ENCODE measurements around the gene PHKG2. TPM values are rescaled to one million over a fixed set of nuclear protein-coding genes. Genes with fewer than 3 reads are reported as not detected.

PHKG2 gene
- total RNA-seq, 2 experiments from 2014 or later, result 27.8 to 30.3 TPM

DNA sequence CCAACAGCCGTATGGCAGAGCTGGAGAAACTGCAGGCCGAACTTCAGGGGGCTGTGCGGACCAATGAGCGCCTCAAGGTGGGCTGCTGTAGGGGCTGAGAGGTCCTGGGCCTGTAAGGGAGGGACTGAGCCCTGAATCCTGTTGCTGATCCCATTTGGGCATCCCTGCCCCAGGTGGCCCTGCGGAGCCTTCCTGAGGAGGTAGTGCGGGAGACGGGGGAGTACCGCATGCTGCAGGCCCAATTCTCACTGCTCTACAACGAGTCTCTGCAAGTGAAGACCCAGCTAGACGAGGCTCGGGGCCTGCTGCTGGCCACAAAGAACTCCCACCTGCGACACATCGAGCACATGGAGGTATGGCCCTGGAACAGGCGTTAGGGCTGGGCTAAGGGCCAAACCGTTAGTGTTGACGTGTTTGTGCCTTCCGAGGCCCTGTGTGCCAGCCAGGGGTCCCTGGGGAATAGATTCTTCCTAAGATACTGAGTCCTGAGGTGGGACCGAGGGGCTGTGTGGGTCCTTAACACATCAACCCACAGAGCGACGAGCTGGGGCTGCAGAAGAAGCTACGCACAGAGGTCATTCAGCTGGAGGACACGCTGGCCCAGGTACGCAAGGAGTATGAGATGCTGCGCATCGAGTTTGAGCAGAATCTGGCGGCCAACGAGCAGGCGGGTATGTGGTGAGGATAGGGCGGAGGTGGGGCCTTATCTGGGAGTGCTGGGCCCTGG is 18.1 kb downstream of the PHKG2 start:
- CTCF ChIA-PET, result no interaction called here

DNA sequence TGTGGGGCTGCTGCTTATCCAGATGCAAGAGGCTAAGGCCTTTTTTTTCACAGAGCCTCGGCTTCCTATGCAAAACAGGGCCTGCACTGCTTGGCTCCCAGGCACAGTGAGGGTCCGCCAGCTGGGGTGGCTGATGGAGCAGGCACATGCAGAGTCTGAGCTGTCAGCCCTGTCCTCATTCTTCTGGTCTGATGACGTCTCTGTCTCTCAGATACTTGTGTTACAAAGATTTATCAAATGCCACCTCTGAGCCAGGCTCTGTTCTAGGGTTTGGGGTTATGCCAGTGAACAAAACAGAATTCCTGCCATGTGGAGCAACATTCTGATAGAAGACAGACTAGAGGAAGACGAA is 18.7 kb downstream of the PHKG2 start:
- ATAC-seq (no peak), DNase-seq (no peak)
- Mint-ChIP-seq H3K27me3 (no peaks in the 10 kb centered on the region), H3K9me3 (no peaks in the 10 kb centered on the region), H3K4me3 (no peak overlapping the region), H3K4me1 (ENCODE audit: low read depth) (peaks cover 14% of the 10 kb centered on the region), H3K36me3 (ENCODE audit: low read depth) (peaks cover 49% of the 10 kb centered on the region), H3K27ac (peak overlapping the region; percentile 57)
- ChIA-PET CTCF (no interaction called here), POLR2A (interaction anchor here (0.5 kb wide), 1 partner anchor 107 kb away, joined by 3 read pairs; no protein-coding TSS in a partner anchor)
- intact Hi-C loops (cut with micrococcal nuclease), result loop anchor here (10.0 kb wide), 1 partner anchor 52 kb away; no protein-coding TSS in a partner anchor
- TF ChIP-seq, protein P1, sequence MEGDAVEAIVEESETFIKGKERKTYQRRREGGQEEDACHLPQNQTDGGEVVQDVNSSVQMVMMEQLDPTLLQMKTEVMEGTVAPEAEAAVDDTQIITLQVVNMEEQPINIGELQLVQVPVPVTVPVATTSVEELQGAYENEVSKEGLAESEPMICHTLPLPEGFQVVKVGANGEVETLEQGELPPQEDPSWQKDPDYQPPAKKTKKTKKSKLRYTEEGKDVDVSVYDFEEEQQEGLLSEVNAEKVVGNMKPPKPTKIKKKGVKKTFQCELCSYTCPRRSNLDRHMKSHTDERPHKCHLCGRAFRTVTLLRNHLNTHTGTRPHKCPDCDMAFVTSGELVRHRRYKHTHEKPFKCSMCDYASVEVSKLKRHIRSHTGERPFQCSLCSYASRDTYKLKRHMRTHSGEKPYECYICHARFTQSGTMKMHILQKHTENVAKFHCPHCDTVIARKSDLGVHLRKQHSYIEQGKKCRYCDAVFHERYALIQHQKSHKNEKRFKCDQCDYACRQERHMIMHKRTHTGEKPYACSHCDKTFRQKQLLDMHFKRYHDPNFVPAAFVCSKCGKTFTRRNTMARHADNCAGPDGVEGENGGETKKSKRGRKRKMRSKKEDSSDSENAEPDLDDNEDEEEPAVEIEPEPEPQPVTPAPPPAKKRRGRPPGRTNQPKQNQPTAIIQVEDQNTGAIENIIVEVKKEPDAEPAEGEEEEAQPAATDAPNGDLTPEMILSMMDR (IDR thresholded peaks at IDR 0.05), result no peak

More for the DNA sequence above, 18.1 kb downstream of the PHKG2 start:
- peaks cover 14% of the 10 kb centered on the region for H3K4me1 Mint-ChIP-seq (ENCODE audit: low read depth)
- H3K27me3 Mint-ChIP-seq, result no peaks in the 10 kb centered on the region
- peaks cover 49% of the 10 kb centered on the region for H3K36me3 Mint-ChIP-seq (ENCODE audit: low read depth)
- intact Hi-C loops (cut with micrococcal nuclease), result loop anchor here (10.0 kb wide), 1 partner anchor 52 kb away; no protein-coding TSS in a partner anchor
- TF ChIP-seq, protein P1 (IDR thresholded peaks at IDR 0.05), result no peak
- no peak overlapping the region for H3K4me3 Mint-ChIP-seq
- H3K9me3 Mint-ChIP-seq, result no peaks in the 10 kb centered on the region
- no peak overlapping the region for H3K27ac Mint-ChIP-seq
- ATAC-seq, result no peak
- POLR2A ChIA-PET, result interaction anchor here (0.5 to 4.5 kb wide), 3 partner anchors 8 to 107 kb away, joined by 3 to 23 read pairs (median 7); no protein-coding TSS in a partner anchor
- no peak for DNase-seq

DNA sequence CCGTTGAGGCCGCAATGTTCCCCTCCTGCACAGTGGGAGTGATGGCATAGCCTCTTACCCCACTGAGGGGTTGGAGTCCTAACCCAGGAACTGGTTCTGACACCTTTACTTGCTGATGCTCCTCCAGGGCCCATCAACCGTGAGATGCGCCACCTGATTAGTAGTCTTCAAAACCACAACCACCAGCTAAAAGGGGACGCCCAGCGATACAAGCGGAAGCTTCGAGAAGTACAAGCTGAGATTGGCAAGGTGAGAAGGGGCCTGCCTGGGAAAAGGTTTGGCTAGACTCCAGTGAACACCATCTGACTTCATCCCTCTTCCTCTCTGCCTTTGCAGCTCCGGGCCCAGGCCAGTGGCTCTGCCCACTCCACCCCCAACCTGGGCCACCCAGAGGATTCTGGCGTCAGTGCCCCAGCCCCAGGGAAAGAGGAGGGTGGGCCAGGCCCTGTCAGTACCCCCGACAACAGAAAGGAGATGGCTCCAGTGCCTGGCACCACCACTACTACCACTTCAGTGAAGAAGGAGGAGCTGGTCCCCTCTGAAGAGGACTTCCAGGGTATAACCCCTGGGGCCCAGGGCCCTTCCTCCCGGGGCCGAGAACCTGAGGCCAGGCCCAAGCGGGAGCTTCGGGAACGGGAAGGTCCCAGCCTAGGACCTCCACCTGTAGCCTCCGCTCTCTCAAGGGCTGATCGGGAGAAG is 19.7 kb downstream of the PHKG2 start:
- Mint-ChIP-seq H3K36me3 (ENCODE audit: low read depth) (peaks cover 53% of the 10 kb centered on the region), H3K4me3 (no peak overlapping the region), H3K27ac (no peak overlapping the region), H3K27me3 (no peaks in the 10 kb centered on the region), H3K4me1 (ENCODE audit: low read depth) (peaks cover 15% of the 10 kb centered on the region), H3K9me3 (no peaks in the 10 kb centered on the region)
- DNase-seq (no peak), ATAC-seq (peak; percentile 53)
- CTCF ChIA-PET, result interaction anchor here (1.4 kb wide), 1 partner anchor 9 kb away, joined by 3 read pairs; no protein-coding TSS in a partner anchor
- TF ChIP-seq, protein P1 (IDR thresholded peaks at IDR 0.05), result no peak
- POLR2A ChIA-PET, result interaction anchor here (0.9 to 1.0 kb wide), 2 partner anchors 11 to 20 kb away, joined by 3 to 6 read pairs; partner anchors contain the start of gene PHKG2
- intact Hi-C loops (cut with micrococcal nuclease), result loop anchor here (10.0 kb wide), 1 partner anchor 53 kb away; no protein-coding TSS in a partner anchor

DNA sequence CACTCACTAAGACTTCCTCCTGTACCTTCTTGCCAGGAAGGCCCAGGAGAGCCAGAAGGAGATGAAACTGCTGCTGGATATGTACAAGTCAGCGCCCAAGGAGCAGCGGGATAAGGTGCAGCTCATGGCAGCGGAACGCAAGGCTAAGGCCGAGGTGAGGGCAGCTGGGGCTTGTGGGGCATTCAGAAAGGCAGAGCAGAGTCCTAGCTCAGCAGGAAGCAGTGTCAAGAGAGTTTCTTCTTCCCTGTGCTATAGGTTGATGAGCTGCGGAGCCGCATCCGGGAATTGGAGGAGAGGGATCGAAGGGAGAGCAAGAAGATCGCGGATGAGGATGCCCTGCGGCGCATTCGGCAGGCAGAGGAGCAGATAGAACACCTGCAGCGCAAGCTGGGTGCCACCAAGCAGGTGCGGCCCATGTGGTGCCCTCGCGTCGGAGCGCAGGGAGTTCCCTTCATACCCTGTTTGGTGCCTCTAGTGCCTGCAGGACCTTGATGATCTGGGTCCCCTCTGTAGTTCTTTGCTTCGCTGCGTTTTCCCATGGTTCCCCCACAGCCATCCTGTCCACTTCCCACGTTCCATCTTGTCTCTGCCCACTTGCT is 20.5 kb downstream of the PHKG2 start:
- POLR2A ChIA-PET, result interaction anchor here (0.9 to 1.2 kb wide), 4 partner anchors 10 to 45 kb away, joined by 3 to 7 read pairs (median 4); partner anchors contain the start of gene PHKG2
- ATAC-seq (no peak), DNase-seq (no peak)
- CTCF ChIA-PET, result interaction anchor here (1.4 kb wide), 2 partner anchors 8 to 45 kb away, joined by 3 to 6 read pairs; no protein-coding TSS in a partner anchor
- Mint-ChIP-seq H3K4me1 (ENCODE audit: low read depth) (peaks cover 8% of the 10 kb centered on the region), H3K36me3 (ENCODE audit: low read depth) (peaks cover 52% of the 10 kb centered on the region), H3K9me3 (no peaks in the 10 kb centered on the region), H3K4me3 (no peak overlapping the region), H3K27me3 (no peaks in the 10 kb centered on the region), H3K27ac (peak overlapping the region; percentile 30)
- intact Hi-C loops (cut with micrococcal nuclease), result loop anchor here (10.0 kb wide), 1 partner anchor 54 kb away; no protein-coding TSS in a partner anchor
- TF ChIP-seq, protein P1 (IDR thresholded peaks at IDR 0.05), result no peak
